Cardiac muscle cell (in vitro differentiated cells and primary cell): ENCODE data around the gene RNF167. TPM values are rescaled to one million over a fixed set of nuclear protein-coding genes. Genes with fewer than 3 reads are reported as not detected.
A peak's percentile ranks its signal among the peaks of the same experiment; 100 is the strongest.
"Not testable (repeated sequence)": the region's sequence is repeated elsewhere in the genome, so short reads cannot be mapped to it uniquely, and the experiment has no call there.

Experiments
- DNase-seq, 2 donors: peaks; one replicate each; pipeline versions ENCODE4 v3.0.0 to v3.0.0-alpha.2; 2010 to 2017; ENCODE audit warnings: low read depth in 1 of 2, low spot score in 1 of 2
- H3K27ac ChIP-seq: fragments of 200-600 bp; sonication (generic); 2 replicates; pipeline ENCODE4 v1.5.1; 2016
- H3K27me3 ChIP-seq: fragments of 200-600 bp; sonication (generic); 2 replicates; pipeline ENCODE4 v1.6.0; 2016; ENCODE audit warnings: control low read depth
- H3K36me3 ChIP-seq: fragments of 200-600 bp; sonication (generic); 2 replicates; pipeline ENCODE4 v1.5.1; 2016; ENCODE audit warnings: control low read depth
- H3K4me1 ChIP-seq: fragments of 200-600 bp; sonication (generic); 2 replicates; pipeline ENCODE4 v1.8.1; 2017; ENCODE audit warnings: low read depth, mild to moderate bottlenecking, mixed run types
- H3K4me3 ChIP-seq: fragments of 200-600 bp; sonication (generic); 2 replicates; pipeline ENCODE4 v1.5.1; 2016; ENCODE audit warnings: mild to moderate bottlenecking
- H3K9me3 ChIP-seq: fragments of 200-600 bp; sonication (generic); 2 replicates; pipeline ENCODE4 v1.5.1; 2017; ENCODE audit warnings: low read depth, mild to moderate bottlenecking, control low read depth
- CTCF ChIP-seq: IDR thresholded peaks from 2 replicates; pipeline ENCODE4 v1.5.1; 2012; ENCODE audit warnings: low read depth, mild to moderate bottlenecking, low read length
- polyA plus RNA-seq: library from polyadenylated mRNA; unstranded; fragments of >200 nt; fragmentation: Nextera tagmentation; extraction: Ambion mirVana; gene quantifications from 2 replicates; pipeline ENCODE4 v1.2.1, GENCODE V29; 2016
- total RNA-seq: library from RNA; depleted of rRNA; stranded (reverse); fragments of >200 nt; gene quantifications from 2 replicates; pipeline ENCODE4 v1.2.3, GENCODE V29; 2016

Gene RNF167
- total and polyA plus RNA-seq, 2 experiments from 2014 or later: 73.4 to 77.1 TPM

GRCh38 chr17:4908301-4908700 lies 31.8 kb upstream of the RNF167 start:
- no peak for TF ChIP-seq CTCF
- no peaks in the 10 kb centered on the region for H3K27me3 ChIP-seq
- DNase-seq: no peak
- H3K27ac ChIP-seq: no peak overlapping the region
- H3K36me3 ChIP-seq: no peaks in the 10 kb centered on the region
- H3K4me3 ChIP-seq: no peak overlapping the region
- no peaks in the 10 kb centered on the region for H3K4me1 ChIP-seq
- H3K9me3 ChIP-seq: no peaks in the 10 kb centered on the region

- Histone ChIP-seq H3K4me3 (no peak overlapping the region), H3K27ac (peak overlapping the region; percentile 24), H3K36me3 (no peaks in the 10 kb centered on the region), H3K9me3 (no peaks in the 10 kb centered on the region), H3K4me1 (no peaks in the 10 kb centered on the region), H3K27me3 (no peaks in the 10 kb centered on the region)
- TF ChIP-seq CTCF: peak; percentile 88
- DNase-seq: peak; percentile 91 to 98
Observed at GRCh38 chr17:4908711-4909496, 31.2 kb upstream of the RNF167 start.

- Histone ChIP-seq H3K9me3 (no peaks in the 10 kb centered on the region), H3K4me1 (no peaks in the 10 kb centered on the region), H3K27me3 (no peaks in the 10 kb centered on the region), H3K36me3 (no peaks in the 10 kb centered on the region), H3K27ac (no peak overlapping the region), H3K4me3 (no peak overlapping the region)
- no peak for TF ChIP-seq CTCF
- DNase-seq: no peak
Observed at GRCh38 chr17:4913994-4914393, 26.1 kb upstream of the RNF167 start.

GRCh38 chr17:4914551-4914950 lies 25.5 kb upstream of the RNF167 start:
- H3K36me3 ChIP-seq, H3K9me3 ChIP-seq, DNase-seq, H3K4me3 ChIP-seq, H3K27ac ChIP-seq, H3K27me3 ChIP-seq, H3K4me1 ChIP-seq: not testable (repeated sequence)

GRCh38 chr17:4919511-4920047 lies 20.5 kb upstream of the RNF167 start:
- Histone ChIP-seq H3K4me1 (peaks cover 7% of the 10 kb centered on the region), H3K4me3 (no peak overlapping the region), H3K27me3 (no peaks in the 10 kb centered on the region), H3K27ac (peak overlapping the region; percentile 48), H3K36me3 (no peaks in the 10 kb centered on the region), H3K9me3 (no peaks in the 10 kb centered on the region)
- TF ChIP-seq CTCF: no peak
- no peak for DNase-seq

- no peak for TF ChIP-seq CTCF
- DNase-seq: peak in 1 of 2 donors; percentile 78
- H3K4me1 ChIP-seq: peaks cover 7% of the 10 kb centered on the region
- H3K9me3 ChIP-seq: no peaks in the 10 kb centered on the region
- no peak overlapping the region for H3K27ac ChIP-seq
- H3K36me3 ChIP-seq: no peaks in the 10 kb centered on the region
- no peaks in the 10 kb centered on the region for H3K27me3 ChIP-seq
- H3K4me3 ChIP-seq: no peak overlapping the region
Observed at GRCh38 chr17:4920351-4921048, 19.6 kb upstream of the RNF167 start.
